ENCODE measurements around the gene APOC3. TPM values are rescaled to one million over a fixed set of nuclear protein-coding genes. Genes with fewer than 3 reads are reported as not detected.

APOC3 gene
- total and polyA plus RNA-seq, 12 donors = 0.12 to 0.64 TPM; not detected in 10

GRCh38 chr11:116825434-116825833 is 4.3 kb upstream of the APOC3 start:
- TF ChIP-seq CTCF (IDR thresholded peaks at IDR 0.05) = no peak
- H3K36me3 ChIP-seq = no peaks in the 10 kb centered on the region
- DNase-seq (no peak), ATAC-seq (no peak)
- WGBS, 2 donors = 76 to 77% methylated on average over 5 of the region's 5 CpGs
- H3K4me3 ChIP-seq = no peak overlapping the region
- intact Hi-C loops (cut with DNase I) = no loop called here
- no peak overlapping the region for H3K27ac ChIP-seq
- no peaks in the 10 kb centered on the region for H3K27me3 ChIP-seq
- no peaks in the 10 kb centered on the region for H3K9me3 ChIP-seq
- peaks cover 0 to 3% (median 0%) of the 10 kb centered on the region in 9 donors for H3K4me1 ChIP-seq

- Histone ChIP-seq H3K4me3 (no peak overlapping the region), H3K9me3 (no peaks in the 10 kb centered on the region), H3K27ac (no peak overlapping the region), H3K4me1 (peaks cover 0 to 3% (median 0%) of the 10 kb centered on the region in 9 donors), H3K27me3 (no peaks in the 10 kb centered on the region), H3K36me3 (no peaks in the 10 kb centered on the region)
- 77% methylated on average over 22 of the region's 22 CpGs for WGBS, 2 donors
- no peak for DNase-seq
- ATAC-seq = no peak
- intact Hi-C loops (cut with DNase I) = no loop called here
- TF ChIP-seq CTCF (IDR thresholded peaks at IDR 0.05) = no peak
Observed at GRCh38 chr11:116825854-116826750, 3.6 kb upstream of the APOC3 start.

- ATAC-seq = no peak
- 67 to 73% methylated on average over 9 of the region's 9 CpGs for WGBS, 2 donors
- no peak for TF ChIP-seq CTCF (IDR thresholded peaks at IDR 0.05)
Observed at GRCh38 chr11:116826751-116827431, 2.8 kb upstream of the APOC3 start.

GRCh38 chr11:116827461-116827860 is 2.2 kb upstream of the APOC3 start:
- no peak for TF ChIP-seq CTCF (IDR thresholded peaks at IDR 0.05)
- H3K9me3 ChIP-seq = no peaks in the 10 kb centered on the region
- DNase-seq = no peak
- no peak overlapping the region for H3K4me3 ChIP-seq
- no peak for ATAC-seq
- peaks cover 0 to 3% (median 0%) of the 10 kb centered on the region in 9 donors for H3K4me1 ChIP-seq
- H3K27ac ChIP-seq = no peak overlapping the region
- H3K36me3 ChIP-seq = no peaks in the 10 kb centered on the region
- intact Hi-C loops (cut with DNase I) = loop anchor here in 1 of 10 donors (1.0 kb wide), 1 partner anchor 17 kb away; no protein-coding TSS in a partner anchor
- 94 to 96% methylated on average over 6 of the region's 6 CpGs for WGBS, 2 donors
- H3K27me3 ChIP-seq = no peaks in the 10 kb centered on the region

More at GRCh38 chr11:116826751-116827431, 2.8 kb upstream of the APOC3 start:
- Histone ChIP-seq H3K36me3 (no peaks in the 10 kb centered on the region), H3K27me3 (no peaks in the 10 kb centered on the region), H3K9me3 (no peaks in the 10 kb centered on the region), H3K4me1 (peaks cover 0 to 3% (median 0%) of the 10 kb centered on the region in 9 donors), H3K4me3 (no peak overlapping the region), H3K27ac (no peak overlapping the region)
- intact Hi-C loops (cut with DNase I) = loop anchor here in 1 of 10 donors (1.0 kb wide), 1 partner anchor 17 kb away; no protein-coding TSS in a partner anchor
- no peak for DNase-seq

All from heart right ventricle (tissue), 16 donors.